HepG2 (cell line): ENCODE measurements around the gene TAF6L. TPM values are rescaled to one million over a fixed set of nuclear protein-coding genes. Genes with fewer than 3 reads are reported as not detected.

ENCODE experiments used
- CEBPB ChIP-seq: IDR thresholded peaks from 2 replicates; pipeline ENCODE4 v1.6.1; 2011; ENCODE audit warnings: low read depth, low read length, improper control_type of control experiment, borderline replicate concordance
- KAT7 ChIP-seq: IDR thresholded peaks from 2 replicates; pipeline ENCODE4 v1.6.1; 2018; ENCODE audit warnings: borderline replicate concordance, missing compliant biosample characterization
- MEIS1 ChIP-seq: sonication (generic); formaldehyde crosslinking; IDR thresholded peaks from 2 replicates; pipeline ENCODE4 v1.9.0; 2021; ENCODE audit warnings: mild to moderate bottlenecking, missing genetic modification reagents, moderate library complexity, borderline replicate concordance
- NFYB ChIP-seq: sonication (generic); formaldehyde crosslinking; IDR thresholded peaks from 2 replicates; pipeline ENCODE4 v1.4.0; 2020; ENCODE audit warnings: missing genetic modification reagents
- NR1H2 ChIP-seq: sonication (generic); formaldehyde crosslinking; IDR thresholded peaks from 2 replicates; pipeline ENCODE4 v1.8.1; 2022; ENCODE audit warnings: low read depth, missing genetic modification reagents, borderline replicate concordance
- PATZ1 ChIP-seq: sonication (generic); formaldehyde crosslinking; IDR thresholded peaks from 2 replicates; pipeline ENCODE4 v1.4.0; 2020; ENCODE audit warnings: missing genetic modification reagents
- SP140L ChIP-seq: sonication (generic); formaldehyde crosslinking; IDR thresholded peaks from 2 replicates; pipeline ENCODE4 v1.4.0; 2020; ENCODE audit warnings: missing genetic modification reagents, borderline replicate concordance
- ZMAT3 ChIP-seq: sonication (generic); formaldehyde crosslinking; conservative IDR thresholded peaks from 2 replicates; pipeline ENCODE4 v1.7.0; 2021; ENCODE audit warnings: missing genetic modification reagents
- ZNF441 ChIP-seq: sonication (generic); formaldehyde crosslinking; IDR thresholded peaks from 2 replicates; pipeline ENCODE4 v1.7.0; 2021; ENCODE audit warnings: missing genetic modification reagents, borderline replicate concordance
- ZSCAN21 ChIP-seq: sonication (generic); formaldehyde crosslinking; IDR thresholded peaks from 2 replicates; pipeline ENCODE4 v1.8.0; 2022; ENCODE audit warnings: mild to moderate bottlenecking, missing genetic modification reagents, moderate library complexity, borderline replicate concordance
- polyA plus RNA-seq, 8 experiments: library from polyadenylated mRNA; depleted of rRNA in 3 of 8; stranded (reverse) in 7 of 8; unstranded in 1 of 8; fragments of >200 nt; fragmentation: Illumina TruSeq in 4 of 8; extraction: Trizol in 4 of 8; gene quantifications; 2 replicates each; pipeline versions ENCODE4 v1.2.1 to v1.2.3, GENCODE V29; 2011 to 2016; ENCODE audit warnings: low read depth in 4 of 8, missing spikeins in 1 of 8, mixed read lengths in 1 of 8; ENCODE audit not compliant: insufficient read depth in 1 of 8
- total RNA-seq, 5 experiments: library from RNA; depleted of rRNA; stranded (reverse); fragments of >200 nt; fragmentation: Illumina TruSeq; extraction: Trizol; gene quantifications; 2 replicates each; pipeline ENCODE4 v1.2.3, GENCODE V29; 2016; ENCODE audit warnings: low read depth in 1 of 5
- TF ChIP-seq, protein P1 (sequence below): sonication (generic); formaldehyde crosslinking; IDR thresholded peaks from 2 replicates; pipeline ENCODE4 v1.8.0; 2022; ENCODE audit warnings: mild to moderate bottlenecking, missing genetic modification reagents, borderline replicate concordance

Gene TAF6L
- total and polyA plus RNA-seq, 2 of the 13 experiments (the other 11 are each of a cell fraction or from before 2014, with no cell fraction given): 12.6 to 19.4 TPM

DNA sequence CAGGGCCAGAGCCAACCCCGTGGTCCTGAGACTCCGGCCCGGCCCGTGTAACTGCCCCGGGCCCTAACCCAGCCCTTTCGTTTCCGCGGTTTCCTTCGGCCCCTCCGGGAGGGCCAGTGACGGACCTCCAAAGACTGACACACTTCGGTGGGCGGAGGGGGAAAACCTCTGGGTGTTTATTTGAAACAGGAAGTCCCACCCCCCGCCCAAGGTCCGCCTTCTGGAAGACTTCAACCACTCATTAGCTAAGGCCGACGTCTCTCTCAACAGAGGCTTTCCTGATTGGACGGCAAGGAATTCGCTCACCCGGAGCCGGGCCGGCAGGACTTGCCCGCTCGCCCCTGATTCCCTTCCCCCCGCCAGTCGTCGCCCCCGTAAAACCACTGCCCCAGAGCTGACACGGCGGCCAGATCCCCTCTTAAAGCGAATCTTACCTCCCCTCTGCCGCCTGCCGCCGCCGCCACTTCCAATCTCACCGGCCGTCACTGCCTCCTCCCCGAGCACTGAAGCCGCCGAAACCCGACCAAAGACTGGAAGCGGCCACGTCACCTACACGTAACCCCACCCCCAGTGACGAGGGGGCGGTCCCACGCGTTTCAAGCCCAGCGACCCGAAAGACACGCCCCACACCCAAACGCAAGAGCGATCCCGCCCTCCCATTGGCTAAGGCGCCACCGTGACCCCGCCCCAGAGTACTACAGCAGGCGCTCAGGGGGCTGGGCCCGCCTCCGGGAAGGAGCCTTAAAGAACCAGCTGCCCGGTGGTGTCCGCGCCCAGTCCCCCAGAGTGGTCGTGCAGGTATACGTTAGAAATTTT lies 60.5 kb downstream of the TAF6L start, which contains the start of gene STX5 (continued):
- TF ChIP-seq, protein P1, sequence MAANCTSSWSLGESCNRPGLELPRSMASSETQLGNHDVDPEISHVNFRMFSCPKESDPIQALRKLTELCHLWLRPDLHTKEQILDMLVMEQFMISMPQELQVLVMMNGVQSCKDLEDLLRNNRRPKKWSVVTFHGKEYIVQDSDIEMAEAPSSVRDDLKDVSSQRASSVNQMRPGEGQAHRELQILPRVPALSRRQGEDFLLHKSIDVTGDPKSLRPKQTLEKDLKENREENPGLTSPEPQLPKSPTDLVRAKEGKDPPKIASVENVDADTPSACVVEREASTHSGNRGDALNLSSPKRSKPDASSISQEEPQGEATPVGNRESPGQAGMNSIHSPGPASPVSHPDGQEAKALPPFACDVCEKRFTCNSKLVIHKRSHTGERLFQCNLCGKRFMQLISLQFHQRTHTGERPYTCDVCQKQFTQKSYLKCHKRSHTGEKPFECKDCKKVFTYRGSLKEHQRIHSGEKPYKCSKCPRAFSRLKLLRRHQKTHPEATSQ (CRISPR knock-in tag): no peak
- peak; percentile 87 for TF ChIP-seq NFYB (CRISPR knock-in tag)
- TF ChIP-seq SP140L (CRISPR knock-in tag): no peak
- TF ChIP-seq NR1H2 (CRISPR knock-in tag): no peak
- TF ChIP-seq PATZ1 (CRISPR knock-in tag): peak; percentile 19; the same call in 1 of the 2 replicates
- no peak for TF ChIP-seq CEBPB
- 0 out of 2 replicates have a peak, but pooled peaks have one; percentile 47 for TF ChIP-seq ZSCAN21 (CRISPR knock-in tag)
- peak; percentile 13; the same call in 1 of the 2 replicates for TF ChIP-seq ZNF441
- peak; percentile 32; the same call in 1 of the 2 replicates for TF ChIP-seq KAT7 (CRISPR knock-in tag)
- TF ChIP-seq MEIS1 (CRISPR knock-in tag): no peak
- TF ChIP-seq ZMAT3 (CRISPR knock-in tag): peak; percentile 81; the same call in 1 of the 2 replicates
